ENCODE results near the gene TADA2A. TPM values are rescaled to one million over a fixed set of nuclear protein-coding genes. Genes with fewer than 3 reads are reported as not detected.

Gene TADA2A
- total RNA-seq, 1 experiment from 2014 or later = 29.4 TPM

- intact Hi-C loops (cut with micrococcal nuclease; ENCODE audit: unreplicated experiment) = no loop called here
Observed at GRCh38 chr17:37500378-37500777, 93.7 kb downstream of the TADA2A start.

GRCh38 chr17:37502009-37502936, 95.6 kb downstream of the TADA2A start:
- peaks cover 14% of the 10 kb centered on the region for H3K36me3 Mint-ChIP-seq (ENCODE audit: insufficient read depth, unreplicated experiment)
- no peaks in the 10 kb centered on the region for H3K9me3 Mint-ChIP-seq (ENCODE audit: unreplicated experiment)
- TF ChIP-seq, protein P1, sequence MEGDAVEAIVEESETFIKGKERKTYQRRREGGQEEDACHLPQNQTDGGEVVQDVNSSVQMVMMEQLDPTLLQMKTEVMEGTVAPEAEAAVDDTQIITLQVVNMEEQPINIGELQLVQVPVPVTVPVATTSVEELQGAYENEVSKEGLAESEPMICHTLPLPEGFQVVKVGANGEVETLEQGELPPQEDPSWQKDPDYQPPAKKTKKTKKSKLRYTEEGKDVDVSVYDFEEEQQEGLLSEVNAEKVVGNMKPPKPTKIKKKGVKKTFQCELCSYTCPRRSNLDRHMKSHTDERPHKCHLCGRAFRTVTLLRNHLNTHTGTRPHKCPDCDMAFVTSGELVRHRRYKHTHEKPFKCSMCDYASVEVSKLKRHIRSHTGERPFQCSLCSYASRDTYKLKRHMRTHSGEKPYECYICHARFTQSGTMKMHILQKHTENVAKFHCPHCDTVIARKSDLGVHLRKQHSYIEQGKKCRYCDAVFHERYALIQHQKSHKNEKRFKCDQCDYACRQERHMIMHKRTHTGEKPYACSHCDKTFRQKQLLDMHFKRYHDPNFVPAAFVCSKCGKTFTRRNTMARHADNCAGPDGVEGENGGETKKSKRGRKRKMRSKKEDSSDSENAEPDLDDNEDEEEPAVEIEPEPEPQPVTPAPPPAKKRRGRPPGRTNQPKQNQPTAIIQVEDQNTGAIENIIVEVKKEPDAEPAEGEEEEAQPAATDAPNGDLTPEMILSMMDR (IDR thresholded peaks at IDR 0.05; ENCODE audit: insufficient read depth in 1 of 2, low read depth in 1 of 2, low read length in 1 of 2, severe bottlenecking in 1 of 2, unreplicated experiment in 1 of 2) = no peak
- CTCF ChIA-PET = interaction anchor here (0.7 to 1.0 kb wide), 2 partner anchors 11 to 30 kb away, joined by 3 to 4 read pairs; no protein-coding TSS in a partner anchor
- H3K27me3 Mint-ChIP-seq (ENCODE audit: insufficient read depth, unreplicated experiment) = no peaks in the 10 kb centered on the region
- DNase-seq = peak; percentile 72 to 73
- H3K4me3 ChIP-seq (ENCODE audit: low read depth, low read length) = no peak overlapping the region
- intact Hi-C loops (cut with micrococcal nuclease; ENCODE audit: unreplicated experiment) = no loop called here
- no peaks in the 10 kb centered on the region for H3K9me3 ChIP-seq
- no peaks in the 10 kb centered on the region for H3K27me3 ChIP-seq (replicated peaks; ENCODE audit: control insufficient read depth, insufficient read depth, low read length)
- H3K4me1 ChIP-seq = peaks cover 17% of the 10 kb centered on the region; the same call in 1 of the 2 replicates
- peaks cover 7% of the 10 kb centered on the region for H3K4me1 Mint-ChIP-seq (ENCODE audit: low read depth, unreplicated experiment)
- peak overlapping the region; percentile 59 for H3K27ac Mint-ChIP-seq (ENCODE audit: unreplicated experiment)
- BruUV-seq (replicated peaks) = no TSS peak
- POLR2A ChIA-PET = interaction anchor here (0.5 kb wide), 1 partner anchor 110 kb away, joined by 4 read pairs; no protein-coding TSS in a partner anchor
- H3K36me3 ChIP-seq (ENCODE audit: control insufficient read depth, insufficient read depth, low read length) = no peaks in the 10 kb centered on the region
- H3K4me3 Mint-ChIP-seq (ENCODE audit: unreplicated experiment) = no peak overlapping the region

More at GRCh38 chr17:37500378-37500777, 93.7 kb downstream of the TADA2A start:
- Mint-ChIP-seq H3K4me3 (ENCODE audit: unreplicated experiment) (no peak overlapping the region), H3K9me3 (ENCODE audit: unreplicated experiment) (no peaks in the 10 kb centered on the region), H3K27me3 (ENCODE audit: insufficient read depth, unreplicated experiment) (no peaks in the 10 kb centered on the region), H3K27ac (ENCODE audit: unreplicated experiment) (no peak overlapping the region), H3K36me3 (ENCODE audit: insufficient read depth, unreplicated experiment) (peaks cover 3% of the 10 kb centered on the region), H3K4me1 (ENCODE audit: low read depth, unreplicated experiment) (peaks cover 7% of the 10 kb centered on the region)
- ChIA-PET CTCF (no interaction called here), POLR2A (no interaction called here)
- no TSS peak for BruUV-seq (replicated peaks)
- no peak overlapping the region for H3K4me3 ChIP-seq (ENCODE audit: low read depth, low read length)
- H3K4me1 ChIP-seq = peaks cover 17% of the 10 kb centered on the region; the same call in 1 of the 2 replicates
- no peaks in the 10 kb centered on the region for H3K36me3 ChIP-seq (ENCODE audit: control insufficient read depth, insufficient read depth, low read length)
- no peak for DNase-seq
- TF ChIP-seq, protein P1 (IDR thresholded peaks at IDR 0.05; ENCODE audit: insufficient read depth in 1 of 2, low read depth in 1 of 2, low read length in 1 of 2, severe bottlenecking in 1 of 2, unreplicated experiment in 1 of 2) = no peak
- no peaks in the 10 kb centered on the region for H3K9me3 ChIP-seq
- H3K27me3 ChIP-seq (replicated peaks; ENCODE audit: control insufficient read depth, insufficient read depth, low read length) = no peaks in the 10 kb centered on the region

DNA sequence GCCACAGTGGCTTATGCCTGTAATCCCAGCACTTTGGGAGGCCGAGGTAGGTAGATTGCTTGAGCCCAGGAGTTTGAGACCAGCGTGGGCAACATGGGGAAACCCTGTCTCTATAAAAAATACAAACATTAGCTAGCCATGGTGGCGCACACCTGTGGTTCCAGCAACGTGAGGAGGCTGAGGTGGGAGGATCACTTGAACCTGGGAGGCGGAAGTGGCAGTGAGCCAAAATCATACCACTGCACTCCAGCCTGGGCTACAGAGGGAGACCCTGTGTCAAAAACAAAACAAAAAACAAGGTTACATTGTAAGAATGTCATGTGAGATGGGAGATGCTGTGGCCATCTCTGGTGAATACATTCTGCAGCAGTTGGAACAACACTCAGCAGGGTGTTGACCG, 96.5 kb downstream of the TADA2A start:
- intact Hi-C loops (cut with micrococcal nuclease; ENCODE audit: unreplicated experiment) = no loop called here
- H3K4me1 ChIP-seq = peaks cover 17% of the 10 kb centered on the region; the same call in 1 of the 2 replicates
- H3K9me3 ChIP-seq = no peaks in the 10 kb centered on the region
- Mint-ChIP-seq H3K27me3 (ENCODE audit: insufficient read depth, unreplicated experiment) (no peaks in the 10 kb centered on the region), H3K9me3 (ENCODE audit: unreplicated experiment) (no peaks in the 10 kb centered on the region), H3K4me3 (ENCODE audit: unreplicated experiment) (no peak overlapping the region), H3K36me3 (ENCODE audit: insufficient read depth, unreplicated experiment) (peaks cover 15% of the 10 kb centered on the region), H3K27ac (ENCODE audit: unreplicated experiment) (no peak overlapping the region), H3K4me1 (ENCODE audit: low read depth, unreplicated experiment) (peaks cover 7% of the 10 kb centered on the region)
- H3K4me3 ChIP-seq (ENCODE audit: low read depth, low read length) = no peak overlapping the region
- no TSS peak for BruUV-seq (replicated peaks)
- ChIA-PET CTCF (no interaction called here), POLR2A (no interaction called here)
- DNase-seq = no peak
- no peaks in the 10 kb centered on the region for H3K36me3 ChIP-seq (ENCODE audit: control insufficient read depth, insufficient read depth, low read length)
- TF ChIP-seq, protein P1 (IDR thresholded peaks at IDR 0.05; ENCODE audit: insufficient read depth in 1 of 2, low read depth in 1 of 2, low read length in 1 of 2, severe bottlenecking in 1 of 2, unreplicated experiment in 1 of 2) = no peak
- no peaks in the 10 kb centered on the region for H3K27me3 ChIP-seq (replicated peaks; ENCODE audit: control insufficient read depth, insufficient read depth, low read length)
